GM12878 (cell line): Measurements from ENCODE around the gene CACYBP. TPM values are rescaled to one million over a fixed set of nuclear protein-coding genes. Genes with fewer than 3 reads are reported as not detected.

ENCODE experiments used
- ASH2L ChIP-seq: fragments of 300-600, 200-600 bp; sonication (generic); IDR thresholded peaks from 2 replicates; pipeline ENCODE4 v1.6.1; 2017; ENCODE audit warnings: low read depth, mild to moderate bottlenecking, borderline replicate concordance
- BMI1 ChIP-seq: fragments of 450-650 bp; IDR thresholded peaks from 2 replicates; pipeline ENCODE4 v1.6.1; 2016; ENCODE audit warnings: mild to moderate bottlenecking, moderate library complexity, borderline replicate concordance
- EED ChIP-seq: sonication (generic); IDR thresholded peaks from 2 replicates; pipeline ENCODE4 v1.6.1; 2016; ENCODE audit warnings: antibody characterized with exemption, low read depth
- EP300 ChIP-seq, 2 experiments: fragments of 150-350 bp in 1 of 2; IDR thresholded peaks; 2 replicates each; pipeline ENCODE4 v1.6.1; 2011 to 2012; ENCODE audit warnings: low read depth in 2 of 2, low read length in 2 of 2, borderline replicate concordance in 1 of 2, improper control_type of control experiment in 1 of 2, inconsistent platforms in 1 of 2; ENCODE audit not compliant: control insufficient read depth in 1 of 2
- FOXM1 ChIP-seq: IDR thresholded peaks from 2 replicates; pipeline ENCODE4 v1.6.1; 2012; ENCODE audit warnings: low read depth, mild to moderate bottlenecking, inconsistent platforms, low read length, moderate library complexity
- HDGF ChIP-seq: fragments of 450-650 bp; IDR thresholded peaks from 2 replicates; pipeline ENCODE4 v1.6.1; 2016; ENCODE audit warnings: antibody characterized with exemption
- IKZF2 ChIP-seq, 2 experiments: fragments of 450-650 bp; IDR thresholded peaks; 2 replicates each; pipeline ENCODE4 v1.6.1; 2017; ENCODE audit warnings: mild to moderate bottlenecking in 2 of 2, moderate library complexity in 2 of 2
- RCOR1 ChIP-seq: conservative IDR thresholded peaks from 2 replicates; pipeline ENCODE4 v1.6.1; 2012; ENCODE audit warnings: low read depth, low read length, improper control_type of control experiment
- RUNX3 ChIP-seq: IDR thresholded peaks from 2 replicates; pipeline ENCODE4 v1.6.1; 2012; ENCODE audit warnings: low read length, inconsistent platforms
- SIN3A ChIP-seq: IDR thresholded peaks from 2 replicates; pipeline ENCODE4 v1.6.1; 2012; ENCODE audit warnings: low read depth, low read length, improper control_type of control experiment
- SMC3 ChIP-seq: IDR thresholded peaks from 2 replicates; pipeline ENCODE4 v1.6.1; 2011; ENCODE audit warnings: low read length, improper control_type of control experiment, borderline replicate concordance
- TCF3 ChIP-seq: IDR thresholded peaks from 2 replicates; pipeline ENCODE4 v1.6.1; 2012; ENCODE audit warnings: low read depth, mild to moderate bottlenecking, low read length, borderline replicate concordance; ENCODE audit not compliant: insufficient read depth
- YY1 ChIP-seq: IDR thresholded peaks from 2 replicates; pipeline ENCODE4 v1.6.1; 2011; ENCODE audit warnings: low read depth, mild to moderate bottlenecking, low read length
- polyA plus RNA-seq, 11 experiments: library from polyadenylated mRNA; depleted of rRNA in 4 of 11; unstranded in 6 of 11; stranded (reverse) in 5 of 11; fragments of >200 nt; fragmentation: Nextera tagmentation in 4 of 11; fragmentation: Illumina TruSeq in 1 of 11; extraction: Ambion mirVana in 4 of 11; extraction: Trizol in 1 of 11; gene quantifications; 1 replicate in 1 of 11; 2 replicates in 10 of 11; pipeline versions ENCODE4 v1.2.1 to v1.2.3, GENCODE V29; 2011 to 2016; ENCODE audit warnings: inconsistent platforms in 2 of 11, missing spikeins in 2 of 11, low read depth in 1 of 11
- total RNA-seq, 4 experiments: library from RNA; depleted of rRNA in 3 of 4; stranded (reverse); fragments of >200 nt in 3 of 4; fragmentation: Illumina TruSeq in 1 of 4; extraction: Trizol in 1 of 4; gene quantifications; 2 replicates each; pipeline versions ENCODE4 v1.2.1 to v1.2.3, GENCODE V29; 2013 to 2021
- TF ChIP-seq, protein P1 (sequence below): IDR thresholded peaks from 2 replicates; pipeline ENCODE4 v1.6.1; 2012; ENCODE audit warnings: mild to moderate bottlenecking, low read depth, low read length
- TF ChIP-seq, protein P2 (sequence below): fragments of 450-650 bp; IDR thresholded peaks from 2 replicates; pipeline ENCODE4 v1.6.1; 2018; ENCODE audit warnings: borderline replicate concordance, mild to moderate bottlenecking; ENCODE audit not compliant: partially characterized antibody
- TF ChIP-seq, protein P3 (sequence below): IDR thresholded peaks from 2 replicates; pipeline ENCODE4 v1.6.1; 2012; ENCODE audit warnings: low read length, inconsistent platforms

Gene CACYBP
- total and polyA plus RNA-seq, 10 of the 15 experiments (the other 5 are each of a cell fraction or from before 2014, with no cell fraction given), result 77.7 to 488 (median 218) TPM

DNA sequence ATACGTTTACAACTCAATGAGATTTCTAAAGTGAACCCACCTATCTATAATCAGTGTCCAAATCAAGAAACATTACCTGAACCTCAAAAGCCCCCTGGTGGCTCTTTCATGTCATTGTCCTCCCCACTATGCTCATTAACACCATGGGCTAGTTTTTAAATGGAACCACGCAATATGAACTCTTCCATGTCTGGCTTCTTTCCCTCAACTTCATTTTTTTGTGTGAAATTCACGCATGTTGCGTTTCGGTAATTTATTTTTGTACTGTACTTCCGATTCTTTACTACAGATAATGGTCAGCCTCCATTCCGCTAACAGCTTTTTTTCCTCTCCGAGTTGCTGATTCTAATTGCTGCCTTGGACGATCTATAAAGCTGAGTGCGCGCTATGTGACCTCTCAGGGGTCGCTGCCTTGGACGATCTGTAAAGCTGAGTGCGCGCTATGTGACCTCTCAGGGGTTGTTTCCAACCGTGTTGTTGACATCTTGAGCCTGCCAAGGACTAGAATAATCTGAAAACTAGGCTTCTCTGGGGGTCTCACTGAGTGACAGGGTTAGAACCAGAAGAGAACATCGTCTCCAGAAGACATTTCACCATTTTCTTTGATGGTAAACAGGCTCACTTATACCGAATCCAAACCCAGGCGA is 1.1 kb upstream of the CACYBP start (continued):
- TF ChIP-seq, protein P1, sequence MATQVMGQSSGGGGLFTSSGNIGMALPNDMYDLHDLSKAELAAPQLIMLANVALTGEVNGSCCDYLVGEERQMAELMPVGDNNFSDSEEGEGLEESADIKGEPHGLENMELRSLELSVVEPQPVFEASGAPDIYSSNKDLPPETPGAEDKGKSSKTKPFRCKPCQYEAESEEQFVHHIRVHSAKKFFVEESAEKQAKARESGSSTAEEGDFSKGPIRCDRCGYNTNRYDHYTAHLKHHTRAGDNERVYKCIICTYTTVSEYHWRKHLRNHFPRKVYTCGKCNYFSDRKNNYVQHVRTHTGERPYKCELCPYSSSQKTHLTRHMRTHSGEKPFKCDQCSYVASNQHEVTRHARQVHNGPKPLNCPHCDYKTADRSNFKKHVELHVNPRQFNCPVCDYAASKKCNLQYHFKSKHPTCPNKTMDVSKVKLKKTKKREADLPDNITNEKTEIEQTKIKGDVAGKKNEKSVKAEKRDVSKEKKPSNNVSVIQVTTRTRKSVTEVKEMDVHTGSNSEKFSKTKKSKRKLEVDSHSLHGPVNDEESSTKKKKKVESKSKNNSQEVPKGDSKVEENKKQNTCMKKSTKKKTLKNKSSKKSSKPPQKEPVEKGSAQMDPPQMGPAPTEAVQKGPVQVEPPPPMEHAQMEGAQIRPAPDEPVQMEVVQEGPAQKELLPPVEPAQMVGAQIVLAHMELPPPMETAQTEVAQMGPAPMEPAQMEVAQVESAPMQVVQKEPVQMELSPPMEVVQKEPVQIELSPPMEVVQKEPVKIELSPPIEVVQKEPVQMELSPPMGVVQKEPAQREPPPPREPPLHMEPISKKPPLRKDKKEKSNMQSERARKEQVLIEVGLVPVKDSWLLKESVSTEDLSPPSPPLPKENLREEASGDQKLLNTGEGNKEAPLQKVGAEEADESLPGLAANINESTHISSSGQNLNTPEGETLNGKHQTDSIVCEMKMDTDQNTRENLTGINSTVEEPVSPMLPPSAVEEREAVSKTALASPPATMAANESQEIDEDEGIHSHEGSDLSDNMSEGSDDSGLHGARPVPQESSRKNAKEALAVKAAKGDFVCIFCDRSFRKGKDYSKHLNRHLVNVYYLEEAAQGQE, result no peak
- TF ChIP-seq FOXM1 (0 out of 2 replicates have a peak, but pooled peaks have one; percentile 18), YY1 (peak; percentile 51; the same call in 1 of the 2 replicates), TCF3 (no peak), SMC3 (peak; percentile 81; the same call in 1 of the 2 replicates), EP300 (IDR thresholded peaks at IDR 0.05; ENCODE audit: borderline replicate concordance in 1 of 2, control insufficient read depth in 1 of 2, low read depth in 2 of 2, low read length in 2 of 2) (peak in 1 of 2 experiments; percentile 7; a peak in 1 of 4 replicates), ASH2L (no peak), RCOR1 (no peak), IKZF2 (IDR thresholded peaks at IDR 0.05) (peak in 1 of 2 experiments; percentile 40; a peak in 1 of 4 replicates), HDGF (no peak), EED (0 out of 2 replicates have a peak, but pooled peaks have one; percentile 3), RUNX3 (peak; percentile 62; the same call in 1 of the 2 replicates), BMI1 (0 out of 2 replicates have a peak, but pooled peaks have one; percentile 25), SIN3A (peak; percentile 16; the same call in 1 of the 2 replicates)
- TF ChIP-seq, protein P2, sequence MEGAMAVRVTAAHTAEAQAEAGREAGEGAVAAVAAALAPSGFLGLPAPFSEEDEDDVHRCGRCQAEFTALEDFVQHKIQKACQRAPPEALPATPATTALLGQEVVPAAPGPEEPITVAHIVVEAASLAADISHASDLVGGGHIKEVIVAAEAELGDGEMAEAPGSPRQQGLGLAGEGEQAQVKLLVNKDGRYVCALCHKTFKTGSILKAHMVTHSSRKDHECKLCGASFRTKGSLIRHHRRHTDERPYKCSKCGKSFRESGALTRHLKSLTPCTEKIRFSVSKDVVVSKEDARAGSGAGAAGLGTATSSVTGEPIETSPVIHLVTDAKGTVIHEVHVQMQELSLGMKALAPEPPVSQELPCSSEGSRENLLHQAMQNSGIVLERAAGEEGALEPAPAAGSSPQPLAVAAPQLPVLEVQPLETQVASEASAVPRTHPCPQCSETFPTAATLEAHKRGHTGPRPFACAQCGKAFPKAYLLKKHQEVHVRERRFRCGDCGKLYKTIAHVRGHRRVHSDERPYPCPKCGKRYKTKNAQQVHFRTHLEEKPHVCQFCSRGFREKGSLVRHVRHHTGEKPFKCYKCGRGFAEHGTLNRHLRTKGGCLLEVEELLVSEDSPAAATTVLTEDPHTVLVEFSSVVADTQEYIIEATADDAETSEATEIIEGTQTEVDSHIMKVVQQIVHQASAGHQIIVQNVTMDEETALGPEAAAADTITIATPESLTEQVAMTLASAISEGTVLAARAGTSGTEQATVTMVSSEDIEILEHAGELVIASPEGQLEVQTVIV, result no peak
- TF ChIP-seq, protein P3, sequence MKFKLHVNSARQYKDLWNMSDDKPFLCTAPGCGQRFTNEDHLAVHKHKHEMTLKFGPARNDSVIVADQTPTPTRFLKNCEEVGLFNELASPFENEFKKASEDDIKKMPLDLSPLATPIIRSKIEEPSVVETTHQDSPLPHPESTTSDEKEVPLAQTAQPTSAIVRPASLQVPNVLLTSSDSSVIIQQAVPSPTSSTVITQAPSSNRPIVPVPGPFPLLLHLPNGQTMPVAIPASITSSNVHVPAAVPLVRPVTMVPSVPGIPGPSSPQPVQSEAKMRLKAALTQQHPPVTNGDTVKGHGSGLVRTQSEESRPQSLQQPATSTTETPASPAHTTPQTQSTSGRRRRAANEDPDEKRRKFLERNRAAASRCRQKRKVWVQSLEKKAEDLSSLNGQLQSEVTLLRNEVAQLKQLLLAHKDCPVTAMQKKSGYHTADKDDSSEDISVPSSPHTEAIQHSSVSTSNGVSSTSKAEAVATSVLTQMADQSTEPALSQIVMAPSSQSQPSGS, result 0 out of 2 replicates have a peak, but pooled peaks have one; percentile 13
